Keratinocyte (primary cell): ENCODE results near the gene SLC39A5. TPM values are rescaled to one million over a fixed set of nuclear protein-coding genes. Genes with fewer than 3 reads are reported as not detected.

ENCODE experiments used
- DNase-seq: peaks from one replicate; pipeline ENCODE4 v3.0.0-alpha.2; 2011; ENCODE audit warnings: low read depth, missing footprints, low spot score
- FAIRE-seq: peaks from 2 replicates; lab custom pipeline; 2011; peaks lifted over from hg19 to GRCh38; lab: Jason Lieb, UNC
- H2AFZ ChIP-seq: 2 replicates; pipeline ENCODE4 v1.6.0; 2012; ENCODE audit warnings: low read length, control low read depth, inconsistent platforms; ENCODE audit not compliant: control insufficient read depth
- H3K27ac ChIP-seq: 2 replicates; pipeline ENCODE4 v1.5.1; 2011; ENCODE audit warnings: low read length; ENCODE audit not compliant: control insufficient read depth, insufficient read depth
- H3K27me3 ChIP-seq: 3 replicates; pipeline ENCODE4 v1.6.0; 2011; ENCODE audit warnings: low read length; ENCODE audit not compliant: control insufficient read depth, insufficient read depth; ENCODE audit errors: extremely low read depth
- H3K36me3 ChIP-seq, 2 experiments: 2 replicates in 1 of 2; 3 replicates in 1 of 2; pipeline ENCODE4 v1.5.1; 2011; ENCODE audit warnings: low read length in 2 of 2, mild to moderate bottlenecking in 1 of 2; ENCODE audit not compliant: control insufficient read depth in 2 of 2, insufficient read depth in 2 of 2; ENCODE audit errors: extremely low read depth in 1 of 2
- H3K4me1 ChIP-seq: 3 replicates; pipeline ENCODE4 v1.5.1; 2011; ENCODE audit warnings: low read length; ENCODE audit not compliant: control insufficient read depth, insufficient read depth; ENCODE audit errors: extremely low read depth
- H3K4me2 ChIP-seq: 3 replicates; pipeline ENCODE4 v1.6.0; 2011; ENCODE audit warnings: low read depth, low read length; ENCODE audit not compliant: control insufficient read depth, insufficient read depth; ENCODE audit errors: extremely low read depth
- H3K4me3 ChIP-seq, 3 experiments: fragments of 200-600 bp in 1 of 3; sonication (generic) in 1 of 3; 2 replicates in 2 of 3; 3 replicates in 1 of 3; pipeline ENCODE4 v1.5.1; 2011 to 2016; ENCODE audit warnings: low read length in 3 of 3, mild to moderate bottlenecking in 3 of 3, control low read depth in 2 of 3, inconsistent platforms in 1 of 3, low read depth in 1 of 3, mixed read lengths in 1 of 3, mixed run types in 1 of 3, moderate library complexity in 1 of 3; ENCODE audit not compliant: control insufficient read depth in 2 of 3, insufficient read depth in 2 of 3; ENCODE audit errors: extremely low read depth in 1 of 3
- H3K79me2 ChIP-seq: 2 replicates; pipeline ENCODE4 v1.6.0; 2012; ENCODE audit warnings: low read length; ENCODE audit not compliant: control insufficient read depth, insufficient read depth
- H3K9ac ChIP-seq: 3 replicates; pipeline ENCODE4 v1.6.0; 2011; ENCODE audit warnings: low read length; ENCODE audit not compliant: control insufficient read depth, insufficient read depth; ENCODE audit errors: extremely low read depth
- H3K9me1 ChIP-seq: 3 replicates; pipeline ENCODE4 v1.6.0; 2011; ENCODE audit warnings: low read length; ENCODE audit not compliant: control insufficient read depth, insufficient read depth; ENCODE audit errors: extremely low read depth
- H3K9me3 ChIP-seq: 2 replicates; pipeline ENCODE4 v1.5.1; 2012; ENCODE audit warnings: low read depth, low read length; ENCODE audit not compliant: control insufficient read depth
- H4K20me1 ChIP-seq: 3 replicates; pipeline ENCODE4 v1.6.0; 2011; ENCODE audit warnings: low read length; ENCODE audit not compliant: control insufficient read depth, insufficient read depth; ENCODE audit errors: extremely low read depth
- CTCF ChIP-seq, 3 experiments: IDR thresholded peaks in 1 of 3; conservative IDR thresholded peaks in 1 of 3; optimal IDR thresholded peaks in 1 of 3; 2 replicates in 2 of 3; 3 replicates in 1 of 3; pipeline versions ENCODE3 to v1.5.1; 2011; ENCODE audit warnings: low read length in 3 of 3, mild to moderate bottlenecking in 3 of 3, moderate library complexity in 2 of 3, control low read depth in 1 of 3, inconsistent platforms in 1 of 3; ENCODE audit not compliant: insufficient read depth in 2 of 3; ENCODE audit errors: extremely low read depth in 1 of 3
- EZH2 ChIP-seq: IDR thresholded peaks from one replicate; pipeline ENCODE4 v1.6.1; 2012; ENCODE audit warnings: inconsistent platforms, mild to moderate bottlenecking, low read length, moderate library complexity
- dilution Hi-C: fragments of 300-500 bp; cut with MboI; formaldehyde crosslinking; loops from one replicate; pipeline ENCODE4 v1.7.0; 2020; ENCODE audit warnings: low sequenced_read_pairs; ENCODE audit not compliant: extremely low pct_ligation_motif_present
- polyA plus RNA-seq, 5 experiments: library from polyadenylated mRNA; depleted of rRNA in 3 of 5; stranded (reverse) in 3 of 5; stranded (forward) in 1 of 5; unstranded in 1 of 5; fragments of >200 nt; gene quantifications; 1 replicate in 1 of 5; 2 replicates in 3 of 5; 3 replicates in 1 of 5; pipeline versions ENCODE4 v1.2.1 to v1.2.3, GENCODE V29; 2011 to 2012; ENCODE audit warnings: missing spikeins in 2 of 5, low read depth in 1 of 5, low replicate concordance in 1 of 5

The SLC39A5 gene
- polyA plus RNA-seq, 1 donor (not counting 4 experiments of a cell fraction or from before 2014, with no cell fraction given), result not detected

DNA sequence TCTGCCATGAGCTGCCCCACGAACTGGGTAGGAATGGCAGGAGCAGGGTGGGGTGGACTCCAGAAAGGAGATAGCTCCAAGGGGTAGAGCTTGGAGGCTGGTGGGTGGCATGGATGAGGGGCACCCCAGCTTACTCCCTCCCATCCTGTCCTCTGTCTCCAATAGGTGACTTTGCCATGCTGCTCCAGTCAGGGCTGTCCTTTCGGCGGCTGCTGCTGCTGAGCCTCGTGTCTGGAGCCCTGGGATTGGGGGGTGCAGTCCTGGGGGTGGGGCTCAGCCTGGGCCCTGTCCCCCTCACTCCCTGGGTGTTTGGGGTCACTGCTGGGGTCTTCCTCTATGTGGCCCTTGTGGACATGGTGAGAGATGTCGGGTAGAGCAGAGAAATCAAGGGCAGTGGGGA, 7.1 kb downstream of the SLC39A5 start:
- FAIRE-seq, result no peak

DNA sequence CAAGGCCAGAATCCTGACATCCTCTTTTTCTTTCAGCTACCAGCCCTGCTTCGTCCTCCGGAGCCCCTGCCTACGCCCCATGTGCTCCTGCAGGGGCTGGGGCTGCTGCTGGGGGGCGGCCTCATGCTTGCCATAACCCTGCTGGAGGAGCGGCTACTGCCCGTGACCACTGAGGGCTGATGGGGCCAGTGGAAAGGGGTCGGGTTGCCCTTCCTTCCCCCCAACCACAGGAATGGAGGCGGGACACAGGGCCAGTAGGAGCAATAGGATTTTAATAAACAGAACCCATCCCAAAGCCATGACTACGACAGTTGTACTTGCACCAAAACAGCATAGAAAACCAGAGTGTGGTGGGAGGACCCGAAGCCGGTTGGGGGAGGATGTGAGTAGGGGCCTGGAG, 7.7 kb downstream of the SLC39A5 start:
- Histone ChIP-seq H3K9ac (no peak overlapping the region), H3K79me2 (no peaks in the 10 kb centered on the region), H3K9me1 (no peaks in the 10 kb centered on the region), H3K27me3 (no peaks in the 10 kb centered on the region), H4K20me1 (peaks cover 3% of the 10 kb centered on the region), H3K9me3 (no peaks in the 10 kb centered on the region), H3K4me2 (no peak overlapping the region), H3K36me3 (peaks cover 21 to 30% of the 10 kb centered on the region in 2 experiments), H3K27ac (no peak overlapping the region), H3K4me1 (no peaks in the 10 kb centered on the region), H2AFZ (no peak overlapping the region), H3K4me3 (no peak overlapping the region)
- dilution Hi-C loops, result no loop called here
- DNase-seq (no peak), FAIRE-seq (no peak)
- no peak for TF ChIP-seq CTCF (optimal IDR thresholded peaks at IDR 0.05 in 1 of 3, IDR thresholded peaks at IDR 0.05 in 1 of 3, conservative IDR thresholded peaks at IDR 0.05 in 1 of 3; ENCODE audit: extremely low read depth in 1 of 3, insufficient read depth in 2 of 3, low read length in 3 of 3)
- TF ChIP-seq EZH2, result no peak

More for the DNA sequence above, 7.1 kb downstream of the SLC39A5 start:
- Histone ChIP-seq H3K79me2 (no peaks in the 10 kb centered on the region), H3K27me3 (no peaks in the 10 kb centered on the region), H3K4me2 (no peak overlapping the region), H3K9me1 (no peaks in the 10 kb centered on the region), H3K9ac (no peak overlapping the region), H3K4me1 (no peaks in the 10 kb centered on the region), H3K9me3 (no peaks in the 10 kb centered on the region), H3K27ac (no peak overlapping the region), H3K4me3 (no peak overlapping the region), H4K20me1 (peaks cover 3% of the 10 kb centered on the region), H2AFZ (no peak overlapping the region), H3K36me3 (peaks cover 17 to 27% of the 10 kb centered on the region in 2 experiments)
- no peak for DNase-seq
- no peak for TF ChIP-seq EZH2
- no peak for TF ChIP-seq CTCF (optimal IDR thresholded peaks at IDR 0.05 in 1 of 3, IDR thresholded peaks at IDR 0.05 in 1 of 3, conservative IDR thresholded peaks at IDR 0.05 in 1 of 3; ENCODE audit: extremely low read depth in 1 of 3, insufficient read depth in 2 of 3, low read length in 3 of 3)
- dilution Hi-C loops, result no loop called here
